Measurements from ENCODE around the gene PCBD2. TPM values are rescaled to one million over a fixed set of nuclear protein-coding genes. Genes with fewer than 3 reads are reported as not detected.
"Not testable (repeated sequence)": the region's sequence is repeated elsewhere in the genome, so short reads cannot be mapped to it uniquely, and the experiment has no call there.

PCBD2 gene
- polyA plus RNA-seq, 2 of the 4 experiments (the other 2 are of a cell fraction): 9.5 to 13.6 TPM

DNA sequence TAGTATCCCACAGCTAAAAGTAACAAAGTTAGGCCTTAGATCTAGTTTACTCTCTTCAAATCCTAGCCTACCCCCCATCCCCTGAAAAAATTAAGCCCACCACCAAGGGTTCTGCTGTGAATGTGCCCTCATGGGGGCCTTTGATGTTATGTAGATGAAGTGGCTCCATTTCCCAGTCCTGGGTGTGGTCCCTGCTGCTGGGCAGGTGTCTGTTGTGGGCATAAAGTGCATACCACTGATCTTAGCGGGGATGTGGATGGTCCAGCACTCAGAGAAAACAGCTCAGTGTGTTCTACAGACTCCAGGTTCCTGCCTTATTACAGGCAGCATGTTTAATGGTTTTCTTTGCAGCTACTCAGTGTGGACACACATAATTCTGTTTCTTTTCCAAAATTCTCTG is 1.9 kb downstream of the PCBD2 start:
- H3K4me2 ChIP-seq: 0 out of 3 replicates have a peak overlapping the region, but pooled peaks have one; percentile 91
- no peak for FAIRE-seq

DNA sequence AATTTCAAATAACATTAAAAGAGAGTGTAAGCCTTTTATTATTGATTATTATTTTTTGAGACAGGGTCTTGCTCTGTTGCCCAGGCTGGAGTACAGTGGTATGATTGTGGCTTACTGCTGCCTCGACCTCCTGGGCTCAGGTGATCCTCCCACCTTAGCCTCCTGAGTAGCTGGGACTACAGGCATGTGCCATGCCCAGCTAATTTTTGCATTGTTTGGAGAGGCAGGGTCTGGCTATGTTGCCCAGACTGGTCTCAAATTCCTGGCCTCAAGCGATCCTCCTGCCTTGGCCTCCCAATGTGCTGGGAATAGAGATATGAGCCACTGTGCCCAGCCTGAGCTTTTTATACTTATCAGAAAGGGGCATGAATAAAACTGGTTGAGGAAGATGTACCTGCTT is 5.8 kb downstream of the PCBD2 start:
- POLR2A ChIA-PET; ATAC-seq; DNase-seq (ENCODE audit: low read depth in 1 of 2, low spot score in 1 of 2); H3K9me3 ChIP-seq; FAIRE-seq; H3K4me3 ChIP-seq; H3K27ac ChIP-seq; H3K4me2 ChIP-seq: not testable (repeated sequence)
- 95% methylated on average over 2 of the region's 2 CpGs for WGBS (ENCODE audit: missing lambda C conversion rate)
- CTCF ChIA-PET: interaction anchor here (0.6 to 1.0 kb wide), 2 partner anchors 372 to 607 kb away, joined by 3 read pairs; no protein-coding TSS in a partner anchor
- peaks cover 11% of the 10 kb centered on the region; the same call in 1 of the 3 replicates for H3K4me1 ChIP-seq

More for the DNA sequence above, 1.9 kb downstream of the PCBD2 start:
- ATAC-seq (no peak), DNase-seq (ENCODE audit: low read depth in 1 of 2, low spot score in 1 of 2) (no peak)
- Histone ChIP-seq H3K9me3 (no peaks in the 10 kb centered on the region), H3K4me1 (peaks cover 11% of the 10 kb centered on the region; the same call in 1 of the 3 replicates), H3K27ac (no peak overlapping the region), H3K4me3 (no peak overlapping the region)
- TF ChIP-seq RAD21 (conservative IDR thresholded peaks at IDR 0.05 in 1 of 2, IDR thresholded peaks at IDR 0.05 in 1 of 2) (no peak), JUN (IDR thresholded peaks at IDR 0.05) (no peak), NPAS2 (CRISPR knock-in tag; IDR thresholded peaks at IDR 0.05; ENCODE audit: borderline replicate concordance) (no peak), JUNB (IDR thresholded peaks at IDR 0.05) (no peak), KDM1A (IDR thresholded peaks at IDR 0.05; ENCODE audit: low read depth) (no peak), FOSB (CRISPR knock-in tag; IDR thresholded peaks at IDR 0.05) (no peak), MAFK (IDR thresholded peaks at IDR 0.05; ENCODE audit: partially characterized antibody) (no peak), HEYL (CRISPR knock-in tag; IDR thresholded peaks at IDR 0.05) (no peak), CEBPB (IDR thresholded peaks at IDR 0.05) (no peak), BHLHE40 (IDR thresholded peaks at IDR 0.05; ENCODE audit: low read depth, low read length) (no peak), RCOR1 (IDR thresholded peaks at IDR 0.05; ENCODE audit: low read depth, low read length) (no peak), NR3C1 (IDR thresholded peaks at IDR 0.05) (no peak)
- ChIA-PET CTCF (interaction anchor here (0.6 to 3.6 kb wide), 7 partner anchors 10 to 551 kb away, joined by 3 to 24 read pairs (median 4); no protein-coding TSS in a partner anchor), POLR2A (interaction anchor here (1.0 kb wide), 1 partner anchor 33 kb away, joined by 7 read pairs; the partner anchor contains the start of gene TXNDC15)
- 94% methylated on average over 1 of the region's 1 CpG for WGBS (ENCODE audit: missing lambda C conversion rate)

DNA sequence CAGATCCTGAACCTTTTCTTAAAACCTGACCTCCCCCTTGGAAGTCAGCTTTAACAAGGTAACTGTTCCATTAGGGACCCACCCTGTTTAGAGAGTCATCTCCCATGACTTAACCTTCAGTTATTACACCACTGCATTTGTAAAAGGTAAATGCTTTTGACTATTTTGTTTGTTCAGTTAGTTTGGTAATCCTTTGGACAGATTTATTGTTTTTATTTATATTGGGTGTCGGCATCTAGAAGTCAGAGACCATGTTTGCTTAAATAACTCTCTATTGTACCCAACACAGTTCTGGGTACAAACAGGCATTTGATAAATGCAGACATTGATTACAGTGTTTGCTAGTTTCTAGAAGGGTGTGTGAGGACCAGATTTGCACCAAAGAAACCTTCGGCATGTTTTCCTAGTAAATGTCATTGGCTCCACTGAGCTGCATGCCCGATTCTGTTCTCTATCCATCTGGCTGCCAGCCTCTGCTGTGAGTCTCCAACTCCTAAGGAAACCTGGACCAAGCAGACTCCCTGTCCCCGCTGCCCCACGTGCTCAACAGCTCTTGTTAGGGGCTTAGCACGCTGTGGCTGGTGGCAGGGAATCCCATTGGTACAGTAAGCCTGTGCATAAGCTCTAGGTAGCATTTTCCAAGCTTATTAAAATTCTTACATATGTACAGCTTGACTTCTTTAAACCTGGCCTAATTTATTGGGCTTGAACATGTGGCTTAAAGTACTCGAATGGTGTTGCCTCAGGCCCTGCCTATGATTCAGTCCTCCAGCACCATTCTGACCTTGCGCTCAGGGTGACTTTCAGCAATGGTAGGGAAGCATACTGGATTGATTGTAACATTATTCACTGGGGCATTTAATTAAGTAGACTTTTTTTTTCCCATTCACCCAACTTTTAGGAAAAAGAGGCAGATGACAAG is 6.6 kb downstream of the PCBD2 start:
- no peak for ATAC-seq
- no peak for FAIRE-seq
- H3K4me1 ChIP-seq: peaks cover 7% of the 10 kb centered on the region; the same call in 1 of the 3 replicates
- DNase-seq (ENCODE audit: low read depth in 1 of 2, low spot score in 1 of 2): no peak
- TF ChIP-seq HOXA7 (CRISPR knock-in tag; IDR thresholded peaks at IDR 0.05) (no peak), RNF2 (IDR thresholded peaks at IDR 0.05; ENCODE audit: borderline replicate concordance, low read depth) (no peak), NFE2L2 (conservative IDR thresholded peaks at IDR 0.05; ENCODE audit: low read length) (no peak)
- H3K9me3 ChIP-seq: no peaks in the 10 kb centered on the region
- CTCF ChIA-PET: interaction anchor here (0.6 to 1.5 kb wide), 4 partner anchors 20 to 371 kb away, joined by 3 to 4 read pairs (median 3); no protein-coding TSS in a partner anchor
- POLR2A ChIA-PET: no interaction called here
- no peak overlapping the region for H3K4me3 ChIP-seq
- WGBS (ENCODE audit: missing lambda C conversion rate): 85% methylated on average over 8 of the region's 8 CpGs
- H3K27ac ChIP-seq: no peak overlapping the region
- H3K4me2 ChIP-seq: no peak overlapping the region

DNA sequence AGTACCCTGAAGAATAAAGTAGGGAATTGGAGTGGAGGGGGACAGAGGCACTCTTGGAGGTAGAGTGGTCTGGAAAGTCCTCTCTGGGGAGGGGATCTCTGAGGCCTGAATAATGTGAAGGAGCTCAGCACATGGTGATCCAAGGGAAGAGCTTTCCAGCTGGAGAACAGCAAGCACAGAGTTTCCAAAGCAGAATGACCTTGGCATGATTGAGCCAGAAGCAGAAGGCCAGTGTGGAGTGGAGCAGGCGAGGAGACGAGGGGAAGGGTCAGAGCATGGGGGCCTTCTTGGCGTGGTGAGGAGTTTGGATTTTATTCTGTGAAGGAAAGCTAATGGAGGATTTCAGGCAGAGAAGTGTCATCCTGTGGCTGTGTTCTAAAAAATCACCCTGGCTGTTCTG is 8.3 kb downstream of the PCBD2 start:
- FAIRE-seq (no peak), ATAC-seq (no peak), DNase-seq (ENCODE audit: low read depth in 1 of 2, low spot score in 1 of 2) (no peak)
- Histone ChIP-seq H3K27ac (no peak overlapping the region), H3K4me3 (no peak overlapping the region), H3K4me2 (no peak overlapping the region), H3K9me3 (no peaks in the 10 kb centered on the region), H3K4me1 (peaks cover 4% of the 10 kb centered on the region; the same call in 1 of the 3 replicates)
- 92% methylated on average over 3 of the region's 3 CpGs for WGBS (ENCODE audit: missing lambda C conversion rate)
- ChIA-PET POLR2A (interaction anchor here (1.3 kb wide), 1 partner anchor 9 kb away, joined by 4 read pairs; the partner anchor contains the start of gene PCBD2), CTCF (interaction anchor here (1.0 to 2.1 kb wide), 4 partner anchors 8 to 290 kb away, joined by 3 to 10 read pairs (median 4); partner anchors contain the start of gene PCBD2)
- TF ChIP-seq CEBPB (IDR thresholded peaks at IDR 0.05) (no peak), HOXB13 (CRISPR knock-in tag; IDR thresholded peaks at IDR 0.05; ENCODE audit: low read depth) (no peak), FOSL2 (IDR thresholded peaks at IDR 0.05) (no peak), FOSL2 (CRISPR knock-in tag; IDR thresholded peaks at IDR 0.05) (no peak), MYC (IDR thresholded peaks at IDR 0.05; ENCODE audit: borderline replicate concordance, low read length) (no peak), RFX5 (IDR thresholded peaks at IDR 0.05) (no peak), NR3C1 (IDR thresholded peaks at IDR 0.05) (no peak)
- TF ChIP-seq, protein P1, sequence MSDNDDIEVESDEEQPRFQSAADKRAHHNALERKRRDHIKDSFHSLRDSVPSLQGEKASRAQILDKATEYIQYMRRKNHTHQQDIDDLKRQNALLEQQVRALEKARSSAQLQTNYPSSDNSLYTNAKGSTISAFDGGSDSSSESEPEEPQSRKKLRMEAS (IDR thresholded peaks at IDR 0.05): no peak

Measured in A549 (cell line).